Adrenal gland (tissue), 5 donors: ENCODE results near the gene RASA4.
"Not testable (repeated sequence)": the region's sequence is repeated elsewhere in the genome, so short reads cannot be mapped to it uniquely, and the experiment has no call there.

Experiments used
- POLR2A ChIP-seq, 2 donors: fragments of 450-650 bp; IDR thresholded peaks; one replicate each; pipeline ENCODE4 v1.6.1; 2017; ENCODE audit warnings: antibody characterized with exemption in 2 of 2, mild to moderate bottlenecking in 2 of 2, moderate library complexity in 1 of 2
- TF ChIP-seq, protein P1 (sequence below), 6 experiments: fragments of 450-650 bp in 4 of 6; fragments of 200-600 bp in 2 of 6; sonication (generic) in 1 of 6; IDR thresholded peaks; 1 replicate in 5 of 6; 2 replicates in 1 of 6; pipeline versions ENCODE4 v1.5.1 to v1.8.0; 2016 to 2021; ENCODE audit warnings: antibody characterized with exemption in 6 of 6, mild to moderate bottlenecking in 2 of 6, moderate library complexity in 1 of 6
- donor health status: DM: no; HTN: no; CAD: no.

DNA sequence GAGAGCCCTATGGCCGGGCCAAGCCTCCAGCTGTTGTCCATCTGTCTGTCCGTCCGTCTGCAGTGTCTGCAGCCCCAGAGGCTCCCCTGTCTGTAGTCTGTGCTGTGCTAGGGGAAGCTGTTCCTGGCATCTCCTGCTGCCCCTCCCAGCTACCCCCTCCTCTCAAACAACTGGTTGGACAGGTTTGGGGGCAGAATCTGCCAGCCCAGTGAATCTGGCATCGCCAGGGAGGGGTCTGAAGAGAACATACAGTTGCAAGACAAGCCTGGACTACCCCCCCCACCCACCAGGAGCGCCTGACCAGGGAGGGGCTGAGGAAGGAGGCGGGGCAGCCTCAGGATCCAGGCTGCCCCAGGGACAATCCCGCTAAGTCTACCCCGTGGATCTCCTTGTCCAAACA is 73.0 kb downstream of the RASA4 start, which contains the start of gene UPK3BL2:
- not testable (repeated sequence) for TF ChIP-seq POLR2A (IDR thresholded peaks at IDR 0.05)
- TF ChIP-seq, protein P1, sequence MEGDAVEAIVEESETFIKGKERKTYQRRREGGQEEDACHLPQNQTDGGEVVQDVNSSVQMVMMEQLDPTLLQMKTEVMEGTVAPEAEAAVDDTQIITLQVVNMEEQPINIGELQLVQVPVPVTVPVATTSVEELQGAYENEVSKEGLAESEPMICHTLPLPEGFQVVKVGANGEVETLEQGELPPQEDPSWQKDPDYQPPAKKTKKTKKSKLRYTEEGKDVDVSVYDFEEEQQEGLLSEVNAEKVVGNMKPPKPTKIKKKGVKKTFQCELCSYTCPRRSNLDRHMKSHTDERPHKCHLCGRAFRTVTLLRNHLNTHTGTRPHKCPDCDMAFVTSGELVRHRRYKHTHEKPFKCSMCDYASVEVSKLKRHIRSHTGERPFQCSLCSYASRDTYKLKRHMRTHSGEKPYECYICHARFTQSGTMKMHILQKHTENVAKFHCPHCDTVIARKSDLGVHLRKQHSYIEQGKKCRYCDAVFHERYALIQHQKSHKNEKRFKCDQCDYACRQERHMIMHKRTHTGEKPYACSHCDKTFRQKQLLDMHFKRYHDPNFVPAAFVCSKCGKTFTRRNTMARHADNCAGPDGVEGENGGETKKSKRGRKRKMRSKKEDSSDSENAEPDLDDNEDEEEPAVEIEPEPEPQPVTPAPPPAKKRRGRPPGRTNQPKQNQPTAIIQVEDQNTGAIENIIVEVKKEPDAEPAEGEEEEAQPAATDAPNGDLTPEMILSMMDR (IDR thresholded peaks at IDR 0.05), result not testable (repeated sequence)
